Renal cortex interstitium (tissue), 11 donors: ENCODE results near the gene ATG2B. TPM values are rescaled to one million over a fixed set of nuclear protein-coding genes. Genes with fewer than 3 reads are reported as not detected.
A peak's percentile ranks its signal among the peaks of the same experiment; 100 is the strongest.

Experiments
- DNase-seq, 11 donors: peaks; one replicate each; pipeline ENCODE4 v3.0.0-alpha.2; 2013; ENCODE audit warnings: low read depth in 9 of 11, low spot score in 4 of 11; ENCODE audit errors: extremely low read depth in 1 of 11
- polyA plus RNA-seq, 3 donors: library from polyadenylated mRNA; unstranded; fragments of 120-200 nt; gene quantifications; one replicate each; pipeline ENCODE4 v1.2.1, GENCODE V29; 2013; ENCODE audit not compliant: insufficient read length in 3 of 3

Gene ATG2B
- polyA plus RNA-seq, 3 donors = 30.4 to 49.9 (median 31.4) TPM

DNA sequence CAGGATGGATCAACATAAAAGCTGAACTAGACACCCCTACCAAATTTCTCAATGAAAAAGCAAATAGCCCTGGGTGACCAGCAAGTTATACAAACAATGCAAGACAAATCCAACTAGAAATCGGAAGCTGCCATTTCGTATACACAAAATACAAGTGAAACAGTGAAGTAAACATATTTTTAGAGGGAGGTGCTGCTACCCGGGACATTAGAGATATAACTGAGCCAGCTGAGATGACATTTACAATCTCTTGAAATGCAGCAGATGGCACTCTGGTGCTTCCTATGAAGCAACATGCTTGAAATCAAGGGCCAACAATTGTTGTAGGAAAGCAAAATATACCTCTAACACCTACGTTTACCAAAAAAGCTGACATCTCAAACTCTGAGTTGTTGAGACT, 81.7 kb downstream of the ATG2B start:
- DNase-seq = no peak

DNA sequence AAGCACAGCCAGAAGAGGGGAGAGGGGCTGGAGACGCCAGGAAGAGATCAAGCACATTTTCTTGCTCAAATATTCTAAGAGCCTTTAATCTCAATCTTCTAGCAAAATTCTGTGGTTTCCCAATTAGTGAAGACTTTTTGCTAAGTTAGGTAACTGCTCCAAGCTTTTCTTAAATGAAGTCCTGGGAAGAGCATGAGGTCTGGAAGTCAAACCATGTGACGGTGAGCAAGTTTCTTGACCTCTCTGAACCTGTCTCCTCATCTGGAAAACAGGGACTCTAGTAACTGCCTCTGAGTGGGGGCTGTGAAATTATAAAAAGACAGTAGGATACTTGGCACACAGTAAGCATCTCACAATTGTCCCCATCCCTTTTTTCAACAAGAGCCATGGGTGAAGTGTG, 83.0 kb downstream of the ATG2B start:
- no peak for DNase-seq

DNA sequence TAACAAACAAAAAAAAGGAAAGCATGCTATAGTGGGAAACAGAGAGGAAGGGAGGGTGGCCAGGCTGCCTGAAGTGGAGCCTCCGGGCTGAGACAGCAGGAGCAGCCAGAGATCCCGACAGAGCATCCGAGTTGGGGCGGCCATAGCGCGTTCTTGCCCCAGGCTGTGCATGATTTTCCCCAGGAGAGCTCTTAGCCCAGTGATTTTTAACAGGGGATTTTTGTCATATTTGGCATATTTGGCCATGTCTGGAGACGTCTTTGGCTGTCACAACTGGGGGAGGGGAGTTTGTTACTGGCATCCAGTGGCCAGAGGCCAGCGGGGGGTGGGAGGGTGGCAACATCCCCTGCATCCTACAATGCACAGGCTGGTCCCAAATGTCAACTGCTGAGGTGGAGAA, 83.6 kb downstream of the ATG2B start:
- no peak for DNase-seq

DNA sequence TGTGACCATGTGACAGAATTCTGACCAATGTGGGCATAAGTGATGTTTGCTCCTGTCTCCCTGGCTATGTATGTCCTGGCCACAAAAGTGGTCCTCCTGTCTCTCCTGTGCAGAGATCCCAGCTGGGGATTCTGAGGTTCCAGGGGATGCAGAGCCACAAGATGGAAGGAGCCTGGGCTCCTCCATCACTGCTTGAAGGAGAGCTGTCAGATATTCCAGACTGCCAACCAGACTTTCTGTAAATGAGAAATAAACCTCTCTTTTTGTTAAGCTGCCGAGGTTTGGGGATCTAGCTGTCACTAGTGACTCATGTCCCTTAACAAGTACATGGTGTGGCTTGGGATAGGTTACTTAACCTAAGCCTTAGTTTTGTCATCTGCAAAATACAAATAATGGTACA, 85.3 kb downstream of the ATG2B start:
- DNase-seq = no peak

DNA sequence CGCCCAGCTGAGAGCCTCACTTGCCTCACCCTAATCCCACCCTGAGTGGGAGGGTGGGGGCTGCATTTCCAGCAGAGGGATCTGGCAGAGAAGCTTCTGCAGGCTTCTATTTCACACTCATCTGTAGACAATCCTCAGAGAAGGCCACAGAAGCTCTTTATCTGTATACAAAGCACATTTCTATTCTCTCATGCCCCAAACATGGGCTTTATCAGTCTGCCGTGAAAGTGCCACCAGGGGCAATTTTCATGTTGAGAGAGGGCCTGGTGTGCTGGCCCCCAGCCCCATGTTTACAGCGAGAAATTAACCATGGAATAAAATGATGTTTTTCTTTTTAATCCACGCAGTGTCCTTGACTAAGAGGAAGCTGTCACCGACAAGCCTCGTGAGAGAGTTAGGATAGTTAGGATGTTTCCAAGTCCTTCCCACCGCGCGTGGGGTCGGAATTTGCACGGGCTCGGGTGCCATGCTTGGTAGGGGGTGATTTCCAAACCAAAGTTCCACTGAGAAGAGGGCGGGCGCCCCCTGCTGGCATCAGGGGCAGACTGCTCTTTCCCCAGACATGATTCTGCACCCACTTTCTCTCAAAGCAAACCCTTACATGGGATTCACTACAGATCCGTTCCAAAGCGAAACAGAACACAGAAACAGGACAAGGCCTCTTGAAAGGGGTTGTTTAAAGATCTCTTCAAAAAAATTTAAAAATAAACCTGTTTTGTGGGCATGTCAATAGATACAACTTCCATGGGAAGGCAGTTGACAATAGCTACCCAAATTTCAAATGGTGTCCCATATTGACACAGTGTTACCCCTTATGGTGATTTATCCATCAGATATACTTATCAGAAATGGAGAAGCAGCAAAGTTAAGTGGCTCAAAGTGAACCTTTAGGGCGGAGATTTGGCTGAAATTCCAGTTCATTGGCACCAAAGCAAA, 87.7 kb downstream of the ATG2B start:
- DNase-seq = peak in 8 of 11 donors; percentile 32 to 57 (median 47)

DNA sequence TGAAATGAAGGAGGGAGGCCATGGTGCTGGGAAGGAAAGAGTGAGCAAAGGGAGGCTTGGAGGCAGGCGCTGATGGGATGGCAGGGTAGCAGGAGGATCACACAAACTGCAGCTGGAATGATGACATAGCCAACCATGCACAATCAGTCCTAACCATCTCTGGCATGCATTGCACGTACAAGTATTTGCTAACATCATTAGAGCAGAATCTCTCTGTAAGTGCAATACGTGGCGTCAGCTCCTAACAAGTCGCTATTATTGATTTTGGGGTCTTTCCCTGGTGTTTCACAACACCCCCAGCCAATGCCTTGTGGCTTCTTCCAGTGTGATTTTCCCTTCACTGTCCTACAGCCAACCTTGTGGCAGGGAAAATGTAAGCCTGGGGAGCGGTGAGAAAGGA, 88.6 kb downstream of the ATG2B start:
- DNase-seq = no peak

DNA sequence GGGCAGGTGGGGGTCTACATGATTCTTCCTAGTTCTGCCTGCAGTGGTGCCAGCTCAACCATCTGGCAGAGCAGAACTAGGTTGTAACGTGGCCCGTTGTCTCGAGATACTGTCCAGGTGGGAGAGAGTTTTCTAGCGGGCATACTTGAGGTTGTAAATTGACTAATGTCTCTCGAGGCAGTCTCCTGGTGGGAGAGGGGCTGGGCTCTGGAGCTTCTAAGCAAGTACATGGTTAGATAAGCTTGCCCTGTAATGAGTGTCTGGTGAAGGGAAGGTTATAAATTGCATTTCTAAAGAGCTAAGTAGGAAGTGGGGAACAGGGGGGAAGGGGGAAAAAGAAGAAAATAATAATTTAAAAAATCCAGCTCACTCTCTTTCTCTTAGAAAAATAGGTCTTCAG, 89.0 kb downstream of the ATG2B start:
- DNase-seq = no peak

DNA sequence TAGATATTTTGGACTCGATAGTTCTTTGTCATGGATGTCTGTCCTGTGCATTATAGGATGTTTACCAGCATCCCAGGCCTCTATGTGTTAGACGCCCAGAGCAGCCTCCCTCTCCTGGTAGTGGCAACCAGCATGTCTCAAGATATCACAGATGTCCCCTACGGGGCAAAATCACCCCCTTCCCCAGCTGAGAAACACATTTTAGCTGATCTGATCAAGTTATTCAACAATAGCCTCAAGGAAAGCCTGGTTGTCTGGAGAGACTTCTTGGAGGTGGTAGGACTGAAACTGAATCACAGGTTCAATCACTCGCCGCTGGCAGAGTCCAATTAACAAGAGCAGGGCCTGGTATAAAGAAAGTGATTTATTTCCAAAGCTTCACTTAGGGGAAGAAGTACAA, 89.5 kb downstream of the ATG2B start:
- DNase-seq = no peak

DNA sequence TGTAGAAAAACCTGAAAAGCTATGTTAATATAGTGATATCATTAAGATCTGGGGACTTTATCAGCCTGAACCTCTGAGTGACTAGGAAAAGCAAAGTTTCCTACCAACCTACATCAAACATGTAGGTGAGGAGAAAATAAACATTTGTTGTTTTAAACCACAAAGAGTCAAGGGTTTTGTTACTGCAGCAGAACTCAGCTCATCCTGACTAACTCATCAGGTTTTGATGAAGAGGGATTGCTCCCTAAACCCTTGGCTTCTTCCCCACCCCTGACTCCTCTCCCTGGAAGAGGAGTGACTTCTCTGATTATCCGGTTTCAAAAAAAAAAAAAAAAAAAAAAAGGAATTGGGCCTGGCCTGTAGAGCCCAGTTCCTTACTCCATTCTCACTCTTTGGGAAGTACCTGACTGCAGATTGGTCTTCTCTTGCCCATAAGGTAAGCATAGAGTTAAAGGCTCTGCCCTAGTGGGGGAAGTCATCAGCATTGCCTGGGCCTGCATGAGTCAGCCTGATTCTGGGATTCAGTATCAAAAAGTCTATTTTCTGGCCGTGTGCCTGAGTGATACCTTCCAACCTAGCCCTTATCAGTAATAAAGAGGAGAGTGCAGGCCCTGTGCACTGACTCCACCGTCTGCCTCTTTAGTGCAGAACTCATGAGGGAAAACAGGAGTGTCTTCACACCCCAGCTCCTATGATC, 90.2 kb downstream of the ATG2B start:
- DNase-seq = no peak

DNA sequence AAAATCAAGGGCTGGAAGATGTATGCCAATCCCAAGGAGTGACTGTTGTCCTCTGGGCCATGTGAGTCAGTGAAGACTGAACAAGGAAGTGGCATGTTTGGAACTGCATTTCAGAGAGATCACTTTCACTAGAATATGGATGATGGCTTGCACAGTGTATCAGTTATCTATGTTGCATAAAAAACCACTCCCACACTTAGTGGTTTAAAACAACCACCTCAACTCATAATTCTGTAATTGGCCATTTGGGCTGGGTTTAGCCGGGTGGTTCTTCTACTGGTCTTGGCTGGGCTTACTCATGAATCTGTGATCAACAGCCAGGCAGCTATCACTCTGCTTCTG, 91.7 kb downstream of the ATG2B start:
- no peak for DNase-seq

DNA sequence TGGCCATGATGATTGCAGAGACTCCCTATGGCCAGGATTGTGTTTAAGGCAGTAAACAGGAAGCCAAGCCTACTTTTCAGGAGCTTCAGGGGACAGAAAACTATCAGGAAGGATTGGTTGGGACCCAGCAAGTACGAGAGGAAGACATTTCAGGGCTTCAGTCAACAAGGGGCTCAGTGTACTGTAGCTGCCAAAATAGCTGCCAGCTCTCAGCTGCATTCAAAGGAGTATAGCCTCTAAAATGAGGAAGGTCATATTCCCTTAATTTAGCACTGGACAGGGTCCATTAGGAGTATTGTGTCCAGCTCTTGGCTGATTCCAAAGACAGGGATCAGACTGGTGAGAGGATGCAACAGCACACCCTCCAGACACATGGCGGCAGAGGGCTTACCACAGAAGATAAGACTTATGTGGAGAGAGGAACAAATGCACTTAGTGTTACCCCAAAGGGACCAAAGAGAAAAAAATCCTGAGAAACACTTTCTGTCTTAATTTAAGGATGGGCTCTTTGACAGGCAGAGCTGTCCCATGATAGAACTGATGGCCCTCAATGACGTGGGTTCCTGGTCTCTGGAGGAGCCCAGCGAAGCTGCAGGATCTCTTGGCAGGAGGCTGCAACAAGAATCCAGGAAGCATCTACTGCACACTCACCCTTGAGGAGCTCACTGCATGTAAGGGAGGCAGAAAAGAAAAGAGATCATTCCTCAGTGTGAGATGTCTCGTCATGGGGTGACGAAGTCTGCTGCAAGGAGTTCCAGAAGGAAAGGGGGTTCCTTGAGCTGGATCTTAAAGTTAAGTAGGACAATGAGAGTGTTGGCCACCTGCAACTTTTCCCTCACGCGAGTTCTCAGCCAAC, 92.3 kb downstream of the ATG2B start:
- no peak for DNase-seq

DNA sequence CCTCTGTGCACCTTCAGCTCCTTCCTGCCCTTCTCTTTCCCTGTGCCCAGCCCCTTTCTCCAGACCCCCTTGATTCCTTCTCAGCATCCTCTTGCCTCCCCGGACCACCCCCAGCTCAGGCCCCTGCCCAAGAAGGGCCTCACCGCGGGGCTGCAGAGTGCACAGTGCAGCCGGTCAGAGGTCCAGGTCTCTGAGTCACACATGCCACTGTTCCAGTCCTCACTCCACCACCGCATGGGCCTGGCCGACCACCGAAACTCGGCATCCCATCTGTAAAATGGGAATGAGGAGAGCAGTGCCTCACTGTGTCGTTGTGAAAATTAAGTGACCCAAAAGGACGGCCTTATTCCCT, 93.8 kb downstream of the ATG2B start:
- DNase-seq = no peak

DNA sequence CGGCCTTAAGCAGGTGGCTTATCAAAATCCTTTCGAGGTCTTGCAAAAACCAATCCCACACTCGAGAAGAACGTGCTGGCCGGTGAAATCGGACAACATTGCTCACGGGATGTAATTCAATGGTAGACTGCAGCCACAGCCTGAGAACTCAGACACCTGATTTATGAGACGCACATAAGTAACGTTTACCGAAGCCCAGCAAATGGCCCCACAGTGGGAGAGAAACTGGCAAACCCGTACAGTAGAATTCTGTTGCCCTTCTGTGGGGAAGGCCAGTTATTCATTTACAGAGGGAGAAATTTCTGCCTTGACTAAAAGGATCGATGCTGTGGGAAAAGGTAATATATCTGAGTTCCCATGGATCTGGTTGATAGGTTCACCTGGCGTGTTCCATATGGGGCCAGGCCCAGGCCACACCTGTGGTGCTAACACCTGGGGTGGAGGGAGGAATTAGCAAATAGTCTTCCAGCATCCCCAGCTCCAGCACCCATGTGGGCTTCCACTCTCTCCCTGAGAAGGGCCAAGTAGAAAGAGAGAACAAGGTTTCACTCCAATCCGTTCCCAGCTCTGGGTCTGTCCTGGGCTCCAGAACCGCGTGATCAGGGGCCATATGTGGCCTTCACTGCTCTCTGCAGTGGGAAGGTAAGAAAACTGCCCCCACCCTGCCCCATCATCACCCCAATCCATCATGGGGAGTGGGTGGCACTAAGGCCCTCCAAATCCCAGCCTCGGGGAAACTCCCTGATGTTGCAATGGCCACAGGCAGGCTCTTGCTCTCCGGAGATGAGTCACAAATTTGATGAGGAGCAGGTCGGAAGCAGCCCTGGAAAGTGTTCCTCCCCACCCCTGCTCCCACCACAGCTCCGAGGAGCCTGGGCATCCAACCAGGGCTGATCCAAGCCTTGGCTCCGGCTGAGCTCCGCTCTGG, 94.4 kb downstream of the ATG2B start:
- peak in 2 of 11 donors; percentile 31 to 36 for DNase-seq

DNA sequence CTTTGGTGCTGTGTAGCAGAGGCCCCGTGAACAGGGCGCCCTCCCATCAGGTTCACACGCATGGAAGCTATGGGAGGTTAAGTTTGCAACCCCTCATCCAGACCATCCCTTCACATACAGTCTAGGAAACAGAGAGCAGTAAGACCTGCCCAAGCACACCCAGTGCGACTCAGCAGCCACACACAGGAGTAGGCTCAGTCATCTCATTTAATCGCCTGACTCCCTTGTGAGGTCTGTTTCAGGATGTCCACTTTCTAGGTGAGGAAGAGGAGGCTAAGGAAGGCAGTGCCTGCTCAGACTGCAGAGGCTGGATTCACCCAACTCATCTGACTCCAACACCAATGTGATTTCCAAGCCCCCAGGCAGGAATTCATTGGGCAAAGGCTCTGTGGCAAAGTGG, 95.2 kb downstream of the ATG2B start:
- DNase-seq = no peak

DNA sequence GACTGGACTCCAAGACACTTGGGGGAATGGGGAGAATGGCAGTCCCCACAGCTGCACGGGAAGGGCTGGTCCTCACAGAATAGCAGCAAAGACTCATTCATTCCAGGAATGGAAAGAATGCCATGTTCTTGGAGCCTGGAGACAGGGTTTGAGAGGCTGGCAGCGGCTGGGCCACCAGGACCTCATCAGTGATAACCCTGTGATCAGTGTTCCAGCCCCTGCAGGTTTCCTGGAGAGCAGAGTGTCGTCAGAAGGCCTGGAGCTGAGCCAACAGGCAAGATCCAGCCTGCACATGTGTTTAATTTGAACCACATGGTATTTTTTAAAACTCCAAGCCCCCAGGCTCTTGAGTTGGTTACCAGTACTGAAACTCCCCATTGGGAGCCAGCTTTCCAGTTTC, 95.8 kb downstream of the ATG2B start:
- no peak for DNase-seq

DNA sequence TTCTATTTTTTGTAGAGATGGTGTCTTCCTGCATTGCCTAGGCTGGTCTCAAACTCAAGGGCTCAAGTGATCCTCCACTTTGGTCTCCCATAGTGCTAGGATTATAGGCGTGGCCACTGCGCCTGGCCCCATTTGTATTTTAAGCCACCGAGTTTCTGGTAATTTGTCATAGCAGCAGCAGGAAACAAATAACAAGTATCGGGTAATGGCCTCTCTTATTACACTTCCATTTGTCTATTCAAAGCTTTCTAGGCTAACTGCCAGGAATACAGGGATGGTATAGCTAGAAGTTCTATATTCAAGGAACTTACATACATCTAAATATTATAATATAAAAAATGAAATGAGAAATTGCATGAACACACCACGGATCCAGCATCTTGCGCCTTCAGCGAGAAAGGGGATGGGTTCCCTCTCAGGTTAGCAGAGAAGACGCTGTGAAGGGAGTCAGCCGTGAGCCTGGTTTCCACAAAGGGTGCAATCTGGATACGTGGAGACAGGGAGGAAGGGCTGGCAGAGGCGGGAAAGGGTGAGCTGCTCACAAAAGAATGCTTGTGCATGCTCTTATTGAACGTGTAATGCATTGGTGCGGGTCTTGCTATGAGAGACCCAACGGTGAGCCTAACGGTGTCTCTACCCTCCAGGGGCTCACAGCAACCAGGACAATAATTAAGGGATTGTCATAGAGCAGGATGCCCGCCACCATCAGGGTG, 97.6 kb downstream of the ATG2B start:
- DNase-seq = no peak

DNA sequence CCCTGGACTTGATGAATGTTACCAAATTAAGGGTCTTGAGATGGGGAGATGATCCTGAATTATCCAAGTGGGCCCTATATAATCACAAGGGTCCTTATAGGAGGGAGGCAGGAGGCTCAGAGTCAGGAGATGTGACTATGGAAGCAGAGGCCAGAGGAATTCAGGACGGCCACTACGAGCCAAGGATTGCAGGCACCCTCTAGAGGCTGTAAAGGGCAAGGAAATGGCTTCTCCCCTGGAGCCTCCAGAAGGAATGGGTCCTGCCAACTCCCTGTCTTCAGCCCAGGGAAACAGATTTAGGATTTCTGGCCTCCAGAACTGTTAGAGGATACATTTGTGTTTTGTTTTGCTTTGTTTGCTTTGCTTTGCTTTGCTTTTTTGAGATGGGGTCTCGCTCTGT, 98.3 kb downstream of the ATG2B start:
- DNase-seq = no peak

DNA sequence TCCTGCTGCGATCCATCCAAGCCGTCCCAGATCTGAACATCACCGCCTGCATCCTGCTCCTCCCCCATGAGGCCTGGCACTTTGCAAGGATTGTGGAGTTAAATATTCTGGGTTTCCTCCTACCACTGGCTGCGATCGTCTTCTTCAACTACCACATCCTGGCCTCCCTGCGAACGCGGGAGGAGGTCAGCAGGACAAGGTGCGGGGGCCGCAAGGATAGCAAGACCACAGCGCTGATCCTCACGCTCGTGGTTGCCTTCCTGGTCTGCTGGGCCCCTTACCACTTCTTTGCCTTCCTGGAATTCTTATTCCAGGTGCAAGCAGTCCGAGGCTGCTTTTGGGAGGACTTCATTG, 99.0 kb downstream of the ATG2B start:
- no peak for DNase-seq
